Esophagus muscularis mucosa (tissue), 4 donors: Measurements from ENCODE around the gene FLT4.

Experiments used
- EP300 ChIP-seq: sonication (generic); formaldehyde crosslinking; IDR thresholded peaks from one replicate; pipeline ENCODE4 v1.6.1; 2017; ENCODE audit warnings: antibody characterized with exemption
- POLR2A ChIP-seq: fragments of 450-650 bp; IDR thresholded peaks from one replicate; pipeline ENCODE4 v1.6.1; 2017; ENCODE audit warnings: antibody characterized with exemption, moderate library complexity, mild to moderate bottlenecking, low read depth
- POLR2AphosphoS5 ChIP-seq, 2 donors: sonication (generic); formaldehyde crosslinking; IDR thresholded peaks; one replicate each; pipeline ENCODE4 v1.6.1; 2017; ENCODE audit warnings: antibody characterized with exemption in 2 of 2
- TF ChIP-seq, protein P1 (sequence below), 3 experiments: fragments of 200-600 bp in 2 of 3; fragments of 450-650 bp in 1 of 3; sonication (generic) in 2 of 3; IDR thresholded peaks; one replicate each; pipeline ENCODE4 v1.5.1; 2017 to 2019; ENCODE audit warnings: antibody characterized with exemption in 3 of 3, mild to moderate bottlenecking in 2 of 3, moderate library complexity in 1 of 3

DNA sequence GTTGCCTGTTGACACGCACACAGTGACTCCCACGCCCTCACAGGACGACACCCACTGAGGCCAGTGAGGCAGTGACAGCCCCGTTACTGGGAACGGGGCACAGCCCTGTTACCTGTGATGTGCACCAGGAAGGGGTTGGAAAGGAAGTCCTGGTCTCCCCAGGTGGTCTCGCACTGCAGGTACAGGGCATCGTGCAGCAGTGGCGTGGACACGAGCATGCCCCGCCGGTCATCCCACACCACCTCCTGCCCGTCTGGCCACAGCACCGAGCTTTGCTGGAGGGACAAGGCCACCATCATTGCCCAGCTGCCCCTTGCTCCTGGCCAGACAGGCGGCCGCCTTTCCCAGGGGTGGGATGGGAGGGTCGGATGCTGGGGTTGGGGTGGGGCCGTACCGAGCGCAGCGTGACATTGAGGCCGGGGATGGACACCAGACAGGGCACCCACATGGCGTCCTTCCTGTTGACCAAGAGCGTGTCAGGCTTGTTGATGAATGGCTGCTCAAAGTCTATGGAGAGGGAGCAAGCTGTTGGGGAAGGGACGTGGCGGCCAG is 19.5 kb downstream of the FLT4 start:
- TF ChIP-seq, protein P1, sequence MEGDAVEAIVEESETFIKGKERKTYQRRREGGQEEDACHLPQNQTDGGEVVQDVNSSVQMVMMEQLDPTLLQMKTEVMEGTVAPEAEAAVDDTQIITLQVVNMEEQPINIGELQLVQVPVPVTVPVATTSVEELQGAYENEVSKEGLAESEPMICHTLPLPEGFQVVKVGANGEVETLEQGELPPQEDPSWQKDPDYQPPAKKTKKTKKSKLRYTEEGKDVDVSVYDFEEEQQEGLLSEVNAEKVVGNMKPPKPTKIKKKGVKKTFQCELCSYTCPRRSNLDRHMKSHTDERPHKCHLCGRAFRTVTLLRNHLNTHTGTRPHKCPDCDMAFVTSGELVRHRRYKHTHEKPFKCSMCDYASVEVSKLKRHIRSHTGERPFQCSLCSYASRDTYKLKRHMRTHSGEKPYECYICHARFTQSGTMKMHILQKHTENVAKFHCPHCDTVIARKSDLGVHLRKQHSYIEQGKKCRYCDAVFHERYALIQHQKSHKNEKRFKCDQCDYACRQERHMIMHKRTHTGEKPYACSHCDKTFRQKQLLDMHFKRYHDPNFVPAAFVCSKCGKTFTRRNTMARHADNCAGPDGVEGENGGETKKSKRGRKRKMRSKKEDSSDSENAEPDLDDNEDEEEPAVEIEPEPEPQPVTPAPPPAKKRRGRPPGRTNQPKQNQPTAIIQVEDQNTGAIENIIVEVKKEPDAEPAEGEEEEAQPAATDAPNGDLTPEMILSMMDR (IDR thresholded peaks at IDR 0.05), result no peak
- TF ChIP-seq POLR2A (no peak), POLR2AphosphoS5 (IDR thresholded peaks at IDR 0.05) (no peak), EP300 (no peak)
